Measurements from ENCODE around the gene PHF14. TPM values are rescaled to one million over a fixed set of nuclear protein-coding genes. Genes with fewer than 3 reads are reported as not detected.
A peak's percentile ranks its signal among the peaks of the same experiment; 100 is the strongest.

The PHF14 gene
- total and polyA plus RNA-seq, 8 donors = 10.8 to 23.5 (median 15.3) TPM

- 60 to 72% methylated on average over 2 of the region's 2 CpGs for WGBS, 2 donors
- no peaks in the 10 kb centered on the region for H3K4me1 ChIP-seq
- no peak overlapping the region for H3K27ac ChIP-seq
- no peak overlapping the region for H3K4me3 ChIP-seq
- no peak for ATAC-seq
- no peak for FAIRE-seq
- intact Hi-C loops (cut with DNase I) = no loop called here
- DNase-seq = no peak
- no peaks in the 10 kb centered on the region for H3K27me3 ChIP-seq
- peaks cover 0 to 8% (median 3%) of the 10 kb centered on the region in 3 donors for H3K36me3 ChIP-seq
- no peak for TF ChIP-seq CTCF (IDR thresholded peaks at IDR 0.05)
- H3K9me3 ChIP-seq = no peaks in the 10 kb centered on the region
Measured at GRCh38 chr7:11060893-11061292, 87.2 kb downstream of the PHF14 start.

DNA sequence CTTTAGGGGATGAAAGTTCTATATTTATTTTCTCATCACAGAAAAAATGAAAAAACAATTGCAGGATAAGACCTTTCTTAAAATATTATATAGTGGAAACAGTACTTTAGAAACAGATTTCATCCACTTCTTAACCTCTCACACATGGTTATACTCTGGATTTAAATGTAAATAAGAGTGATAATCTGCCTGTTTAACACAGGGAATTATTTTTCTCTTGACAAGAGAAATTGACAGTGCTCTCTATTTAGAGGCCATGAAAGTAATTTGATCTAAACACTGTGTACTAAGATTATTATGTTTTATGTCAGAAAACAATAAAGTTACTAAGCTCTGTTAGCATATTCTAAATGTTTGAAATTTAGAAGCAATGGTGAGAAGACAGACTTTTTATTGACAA lies 88.4 kb downstream of the PHF14 start:
- ATAC-seq (no peak), FAIRE-seq (no peak), DNase-seq (no peak)
- H3K4me3 ChIP-seq = no peak overlapping the region
- H3K27me3 ChIP-seq = no peaks in the 10 kb centered on the region
- H3K27ac ChIP-seq = no peak overlapping the region
- H3K36me3 ChIP-seq = peaks cover 0 to 8% (median 3%) of the 10 kb centered on the region in 3 donors
- TF ChIP-seq CTCF (IDR thresholded peaks at IDR 0.05) = no peak
- H3K9me3 ChIP-seq = no peaks in the 10 kb centered on the region
- intact Hi-C loops (cut with DNase I) = no loop called here
- H3K4me1 ChIP-seq = no peaks in the 10 kb centered on the region

GRCh38 chr7:11069591-11069990 lies 95.9 kb downstream of the PHF14 start:
- no peak for FAIRE-seq
- 62 to 85% methylated on average over 3 of the region's 3 CpGs for WGBS, 2 donors

GRCh38 chr7:11077816-11078215 lies 104.1 kb downstream of the PHF14 start:
- H3K4me1 ChIP-seq = no peaks in the 10 kb centered on the region
- ATAC-seq = no peak
- 92 to 93% methylated on average over 2 of the region's 2 CpGs for WGBS, 2 donors
- no peak overlapping the region for H3K4me3 ChIP-seq
- no peaks in the 10 kb centered on the region for H3K36me3 ChIP-seq
- no peaks in the 10 kb centered on the region for H3K27me3 ChIP-seq
- no peak for DNase-seq
- no peak overlapping the region for H3K27ac ChIP-seq
- no peaks in the 10 kb centered on the region for H3K9me3 ChIP-seq
- TF ChIP-seq CTCF (IDR thresholded peaks at IDR 0.05) = no peak
- intact Hi-C loops (cut with DNase I) = no loop called here
- no peak for FAIRE-seq

More at GRCh38 chr7:11069591-11069990, 95.9 kb downstream of the PHF14 start:
- Histone ChIP-seq H3K27me3 (no peaks in the 10 kb centered on the region), H3K4me1 (no peaks in the 10 kb centered on the region), H3K9me3 (no peaks in the 10 kb centered on the region), H3K36me3 (no peaks in the 10 kb centered on the region), H3K27ac (no peak overlapping the region), H3K4me3 (no peak overlapping the region)
- no peak for ATAC-seq
- intact Hi-C loops (cut with DNase I) = no loop called here
- no peak for DNase-seq
- TF ChIP-seq CTCF (IDR thresholded peaks at IDR 0.05) = no peak

DNA sequence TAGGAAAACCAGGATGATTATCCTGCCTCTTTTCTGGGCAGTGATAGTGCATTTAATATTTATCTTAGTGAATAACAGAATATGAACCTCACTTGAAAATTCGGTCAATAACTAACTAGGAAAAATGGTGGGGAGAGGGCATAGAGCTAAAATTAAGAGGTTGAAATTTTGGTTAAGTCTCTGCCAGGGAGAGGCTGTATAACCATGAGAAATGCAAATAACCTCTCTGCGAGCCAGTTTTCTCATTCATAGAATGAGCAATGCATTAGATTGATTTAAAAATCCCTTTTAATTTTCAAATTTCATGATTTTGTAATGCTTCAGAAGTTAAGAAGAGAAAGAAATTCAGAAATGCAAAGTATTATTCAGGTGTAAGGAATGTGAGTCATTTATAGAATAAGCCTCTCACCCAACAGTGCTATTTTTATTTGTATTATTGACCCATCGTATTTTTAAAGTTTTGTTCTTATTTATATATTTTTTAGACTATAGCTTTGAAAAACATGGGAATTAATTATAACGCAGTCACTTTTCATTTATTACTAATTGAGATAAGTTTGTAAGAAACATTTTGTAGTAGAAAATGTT lies 104.7 kb downstream of the PHF14 start:
- no peak for TF ChIP-seq CTCF (IDR thresholded peaks at IDR 0.05)
- Histone ChIP-seq H3K9me3 (no peaks in the 10 kb centered on the region), H3K36me3 (no peaks in the 10 kb centered on the region), H3K27ac (no peak overlapping the region), H3K27me3 (no peaks in the 10 kb centered on the region), H3K4me3 (no peak overlapping the region), H3K4me1 (no peaks in the 10 kb centered on the region)
- ATAC-seq = no peak
- DNase-seq = no peak
- intact Hi-C loops (cut with DNase I) = no loop called here
- 92 to 98% methylated on average over 4 of the region's 4 CpGs for WGBS, 2 donors
- FAIRE-seq = peak; percentile 69

All from pancreas (tissue), 10 donors.